ENCODE data around the gene FABP2.
"Not testable (repeated sequence)": the region's sequence is repeated elsewhere in the genome, so short reads cannot be mapped to it uniquely, and the experiment has no call there.

Gene FABP2

GRCh38 chr4:119336332-119336979, 14.5 kb upstream of the FABP2 start:
- peaks cover 16% of the 10 kb centered on the region for H3K4me1 Mint-ChIP-seq (ENCODE audit: low read depth)
- H3K27me3 Mint-ChIP-seq; H3K27ac Mint-ChIP-seq; intact Hi-C loops (cut with micrococcal nuclease); H3K4me3 Mint-ChIP-seq; H3K9me3 Mint-ChIP-seq; H3K36me3 Mint-ChIP-seq (ENCODE audit: low read depth): not testable (repeated sequence)

- Mint-ChIP-seq H3K4me1 (ENCODE audit: low read depth) (no peaks in the 10 kb centered on the region), H3K27ac (no peak overlapping the region), H3K4me3 (no peak overlapping the region), H3K9me3 (no peaks in the 10 kb centered on the region), H3K27me3 (no peaks in the 10 kb centered on the region), H3K36me3 (ENCODE audit: low read depth) (no peaks in the 10 kb centered on the region)
- intact Hi-C loops (cut with micrococcal nuclease): no loop called here
Observed at GRCh38 chr4:119329835-119330620, 8.1 kb upstream of the FABP2 start.

- intact Hi-C loops (cut with micrococcal nuclease): no loop called here
- no peak overlapping the region for H3K27ac Mint-ChIP-seq
- H3K4me3 Mint-ChIP-seq: no peak overlapping the region
- no peaks in the 10 kb centered on the region for H3K36me3 Mint-ChIP-seq (ENCODE audit: low read depth)
- no peaks in the 10 kb centered on the region for H3K27me3 Mint-ChIP-seq
- H3K9me3 Mint-ChIP-seq: no peaks in the 10 kb centered on the region
- H3K4me1 Mint-ChIP-seq (ENCODE audit: low read depth): no peaks in the 10 kb centered on the region
Observed at GRCh38 chr4:119328695-119329094, 6.8 kb upstream of the FABP2 start.

GRCh38 chr4:119317990-119318389, 3.9 kb downstream of the FABP2 start:
- Mint-ChIP-seq H3K36me3 (ENCODE audit: low read depth) (no peaks in the 10 kb centered on the region), H3K4me3 (no peak overlapping the region), H3K27me3 (no peaks in the 10 kb centered on the region), H3K4me1 (ENCODE audit: low read depth) (peaks cover 3% of the 10 kb centered on the region), H3K9me3 (no peaks in the 10 kb centered on the region), H3K27ac (no peak overlapping the region)
- intact Hi-C loops (cut with micrococcal nuclease): no loop called here

- Mint-ChIP-seq H3K27me3 (no peaks in the 10 kb centered on the region), H3K4me3 (no peak overlapping the region), H3K36me3 (ENCODE audit: low read depth) (no peaks in the 10 kb centered on the region), H3K9me3 (no peaks in the 10 kb centered on the region), H3K27ac (no peak overlapping the region), H3K4me1 (ENCODE audit: low read depth) (peaks cover 5% of the 10 kb centered on the region)
- intact Hi-C loops (cut with micrococcal nuclease): loop anchor here (2.0 kb wide), 1 partner anchor 178 kb away; no protein-coding TSS in a partner anchor
Observed at GRCh38 chr4:119315036-119315435, 6.9 kb downstream of the FABP2 start.

GRCh38 chr4:119314356-119314755, 7.6 kb downstream of the FABP2 start:
- Mint-ChIP-seq H3K27me3 (no peaks in the 10 kb centered on the region), H3K4me1 (ENCODE audit: low read depth) (peaks cover 5% of the 10 kb centered on the region), H3K36me3 (ENCODE audit: low read depth) (no peaks in the 10 kb centered on the region), H3K27ac (no peak overlapping the region), H3K9me3 (no peaks in the 10 kb centered on the region), H3K4me3 (no peak overlapping the region)
- intact Hi-C loops (cut with micrococcal nuclease): loop anchor here (2.0 to 5.0 kb wide), 3 partner anchors 178 to 738 kb away; partner anchors contain the start of gene PDE5A

- Mint-ChIP-seq H3K4me3 (no peak overlapping the region), H3K36me3 (ENCODE audit: low read depth) (no peaks in the 10 kb centered on the region), H3K4me1 (ENCODE audit: low read depth) (peaks cover 5% of the 10 kb centered on the region), H3K27me3 (no peaks in the 10 kb centered on the region), H3K9me3 (no peaks in the 10 kb centered on the region), H3K27ac (no peak overlapping the region)
- intact Hi-C loops (cut with micrococcal nuclease): loop anchor here (5.0 kb wide), 2 partner anchors 314 to 739 kb away; partner anchors contain the start of gene PDE5A
Observed at GRCh38 chr4:119313237-119313636, 8.7 kb downstream of the FABP2 start.

- peaks cover 5% of the 10 kb centered on the region for H3K4me1 Mint-ChIP-seq (ENCODE audit: low read depth)
Observed at GRCh38 chr4:119310826-119311225, 11.1 kb downstream of the FABP2 start.

GRCh38 chr4:119307606-119308005, 14.3 kb downstream of the FABP2 start:
- Mint-ChIP-seq H3K27ac (no peak overlapping the region), H3K9me3 (no peaks in the 10 kb centered on the region), H3K27me3 (peaks cover 2% of the 10 kb centered on the region), H3K36me3 (ENCODE audit: low read depth) (no peaks in the 10 kb centered on the region), H3K4me3 (no peak overlapping the region), H3K4me1 (ENCODE audit: low read depth) (no peaks in the 10 kb centered on the region)
- intact Hi-C loops (cut with micrococcal nuclease): no loop called here

More at GRCh38 chr4:119310826-119311225, 11.1 kb downstream of the FABP2 start:
- H3K27ac Mint-ChIP-seq: no peak overlapping the region
- H3K9me3 Mint-ChIP-seq: no peaks in the 10 kb centered on the region
- H3K4me3 Mint-ChIP-seq: no peak overlapping the region
- intact Hi-C loops (cut with micrococcal nuclease): loop anchor here (5.0 kb wide), 2 partner anchors 316 to 741 kb away; partner anchors contain the start of gene PDE5A
- no peaks in the 10 kb centered on the region for H3K36me3 Mint-ChIP-seq (ENCODE audit: low read depth)
- no peaks in the 10 kb centered on the region for H3K27me3 Mint-ChIP-seq

- H3K36me3 Mint-ChIP-seq (ENCODE audit: low read depth): peaks cover 12% of the 10 kb centered on the region
- peaks cover 3% of the 10 kb centered on the region for H3K4me1 Mint-ChIP-seq (ENCODE audit: low read depth)
- no peaks in the 10 kb centered on the region for H3K9me3 Mint-ChIP-seq
- H3K27ac Mint-ChIP-seq: no peak overlapping the region
- peaks cover 2% of the 10 kb centered on the region for H3K27me3 Mint-ChIP-seq
- H3K4me3 Mint-ChIP-seq: no peak overlapping the region
- intact Hi-C loops (cut with micrococcal nuclease): no loop called here
Observed at GRCh38 chr4:119304431-119304830, 17.5 kb downstream of the FABP2 start.

GRCh38 chr4:119303587-119304305, 18.2 kb downstream of the FABP2 start:
- intact Hi-C loops (cut with micrococcal nuclease): no loop called here
- peaks cover 2% of the 10 kb centered on the region for H3K27me3 Mint-ChIP-seq
- H3K9me3 Mint-ChIP-seq: no peaks in the 10 kb centered on the region
- H3K27ac Mint-ChIP-seq: no peak overlapping the region
- H3K4me3 Mint-ChIP-seq: no peak overlapping the region
- peaks cover 10% of the 10 kb centered on the region for H3K4me1 Mint-ChIP-seq (ENCODE audit: low read depth)
- peaks cover 19% of the 10 kb centered on the region for H3K36me3 Mint-ChIP-seq (ENCODE audit: low read depth)

GRCh38 chr4:119302073-119302832, 19.7 kb downstream of the FABP2 start:
- Mint-ChIP-seq H3K4me1 (ENCODE audit: low read depth) (peaks cover 17% of the 10 kb centered on the region), H3K36me3 (ENCODE audit: low read depth) (peaks cover 32% of the 10 kb centered on the region), H3K4me3 (no peak overlapping the region), H3K27ac (no peak overlapping the region), H3K27me3 (peaks cover 2% of the 10 kb centered on the region), H3K9me3 (no peaks in the 10 kb centered on the region)
- intact Hi-C loops (cut with micrococcal nuclease): no loop called here
